Esophagus muscularis mucosa (tissue), 4 donors: ENCODE measurements around the gene AMDHD1. TPM values are rescaled to one million over a fixed set of nuclear protein-coding genes. Genes with fewer than 3 reads are reported as not detected.

ENCODE experiments used
- DNase-seq: peaks from one replicate; pipeline ENCODE4 v3.0.0-alpha.2; 2017; ENCODE audit errors: extremely low spot score
- H3K27ac ChIP-seq, 4 donors: fragments of 200-600 bp; sonication (generic); replicated peaks in 1 of 4; 1 replicate in 3 of 4; 2 replicates in 1 of 4; pipeline ENCODE4 v1.5.1; 2016 to 2019; ENCODE audit warnings: mild to moderate bottlenecking in 1 of 4
- H3K27me3 ChIP-seq, 4 donors: fragments of 200-600 bp; sonication (generic); one replicate each; pipeline versions ENCODE4 v1.5.1 to v1.6.0; 2016 to 2019
- H3K36me3 ChIP-seq, 4 donors: fragments of 200-600 bp; sonication (generic); one replicate each; pipeline ENCODE4 v1.5.1; 2016 to 2019
- H3K4me1 ChIP-seq, 4 donors: fragments of 200-600 bp; sonication (generic); one replicate each; pipeline ENCODE4 v1.5.1; 2016 to 2019
- H3K4me3 ChIP-seq, 4 donors: fragments of 200-600 bp; sonication (generic); 1 replicate in 2 of 4; 2 replicates in 2 of 4; pipeline ENCODE4 v1.5.1; 2016 to 2019; ENCODE audit warnings: mild to moderate bottlenecking in 4 of 4, moderate library complexity in 1 of 4
- H3K9me3 ChIP-seq, 4 donors: fragments of 200-600 bp; sonication (generic); 1 replicate in 3 of 4; 2 replicates in 1 of 4; pipeline ENCODE4 v1.5.1; 2016 to 2019
- CTCF ChIP-seq, 3 experiments: fragments of 200-600 bp in 2 of 3; fragments of 450-650 bp in 1 of 3; sonication (generic) in 2 of 3; IDR thresholded peaks; one replicate each; pipeline ENCODE4 v1.5.1; 2017 to 2019; ENCODE audit warnings: antibody characterized with exemption in 3 of 3, mild to moderate bottlenecking in 2 of 3, moderate library complexity in 1 of 3
- EP300 ChIP-seq: sonication (generic); formaldehyde crosslinking; IDR thresholded peaks from one replicate; pipeline ENCODE4 v1.6.1; 2017; ENCODE audit warnings: antibody characterized with exemption
- POLR2A ChIP-seq: fragments of 450-650 bp; IDR thresholded peaks from one replicate; pipeline ENCODE4 v1.6.1; 2017; ENCODE audit warnings: antibody characterized with exemption, moderate library complexity, mild to moderate bottlenecking, low read depth
- POLR2AphosphoS5 ChIP-seq, 2 donors: sonication (generic); formaldehyde crosslinking; IDR thresholded peaks; one replicate each; pipeline ENCODE4 v1.6.1; 2017; ENCODE audit warnings: antibody characterized with exemption in 2 of 2
- WGBS: methylation state at CpG from one replicate; pipeline ENCODE4 v1.1.5; 2018; 5-methylcytosine and 5-hydroxymethylcytosine counted together
- intact Hi-C: fragments of 100-400 bp; cut with DNase I; formaldehyde crosslinking; loops from one replicate; pipeline ENCODE4 v1.15.1; 2023
- total RNA-seq, 4 donors: library from RNA; depleted of rRNA; stranded (reverse); fragments of >200 nt; gene quantifications; one replicate each; pipeline versions ENCODE4 v1.1.0 to v1.2.1, GENCODE V29; 2016

AMDHD1 gene
- total RNA-seq, 4 donors from 2014 or later = 0.17 to 0.66 (median 0.52) TPM; not detected in 1

GRCh38 chr12:95940514-95940913, 2.6 kb upstream of the AMDHD1 start:
- 85% methylated on average over 6 of the region's 6 CpGs for WGBS
- H3K4me1 ChIP-seq = peaks cover 7 to 19% (median 14%) of the 10 kb centered on the region in 4 donors

GRCh38 chr12:95942101-95942523, 1.0 kb upstream of the AMDHD1 start:
- no peak for DNase-seq
- Histone ChIP-seq H3K27ac (peak overlapping the region; percentile 80 to 91 (median 90)), H3K4me1 (peaks cover 7 to 19% (median 14%) of the 10 kb centered on the region in 4 donors), H3K27me3 (no peaks in the 10 kb centered on the region), H3K4me3 (peak overlapping the region; percentile 85 to 92 (median 90)), H3K36me3 (no peaks in the 10 kb centered on the region), H3K9me3 (no peaks in the 10 kb centered on the region)
- TF ChIP-seq CTCF (IDR thresholded peaks at IDR 0.05) (no peak), POLR2A (no peak), POLR2AphosphoS5 (IDR thresholded peaks at IDR 0.05) (no peak), EP300 (no peak)
- intact Hi-C loops = no loop called here
- 15% methylated on average over 13 of the region's 13 CpGs for WGBS

More at GRCh38 chr12:95940514-95940913, 2.6 kb upstream of the AMDHD1 start:
- intact Hi-C loops = no loop called here
- H3K4me3 ChIP-seq = no peak overlapping the region
- no peaks in the 10 kb centered on the region for H3K27me3 ChIP-seq
- H3K27ac ChIP-seq = no peak overlapping the region
- no peak for DNase-seq
- TF ChIP-seq CTCF (IDR thresholded peaks at IDR 0.05) (no peak), EP300 (no peak), POLR2A (no peak), POLR2AphosphoS5 (IDR thresholded peaks at IDR 0.05) (no peak)
- no peaks in the 10 kb centered on the region for H3K9me3 ChIP-seq
- no peaks in the 10 kb centered on the region for H3K36me3 ChIP-seq

- peaks cover 7 to 19% (median 14%) of the 10 kb centered on the region in 4 donors for H3K4me1 ChIP-seq
- intact Hi-C loops = no loop called here
- TF ChIP-seq POLR2AphosphoS5 (IDR thresholded peaks at IDR 0.05) (peak in 1 of 2 donors; percentile 50), POLR2A (no peak), CTCF (IDR thresholded peaks at IDR 0.05) (no peak), EP300 (no peak)
Measured at GRCh38 chr12:95942524-95943329, 404 bp upstream of the AMDHD1 start, which contains the start of gene CCDC38. Gene CCDC38, minus strand, starts transcription at chr12:95942614. Its CDS starts 6,105 bp downstream, at chr12:95936509.

GRCh38 chr12:95944108-95944704, 1.1 kb downstream of the AMDHD1 start:
- H3K4me3 ChIP-seq = peak overlapping the region in 1 of 4 donors; percentile 92
- no peaks in the 10 kb centered on the region for H3K27me3 ChIP-seq
- H3K9me3 ChIP-seq = no peaks in the 10 kb centered on the region
- intact Hi-C loops = no loop called here
- TF ChIP-seq POLR2AphosphoS5 (IDR thresholded peaks at IDR 0.05) = no peak
- TF ChIP-seq POLR2A = no peak
- TF ChIP-seq CTCF (IDR thresholded peaks at IDR 0.05) = no peak
- WGBS = 80% methylated on average over 10 of the region's 10 CpGs
- DNase-seq = no peak
- no peaks in the 10 kb centered on the region for H3K36me3 ChIP-seq
- H3K4me1 ChIP-seq = peaks cover 7 to 19% (median 14%) of the 10 kb centered on the region in 4 donors
- H3K27ac ChIP-seq = no peak overlapping the region

More at GRCh38 chr12:95942524-95943329, 404 bp upstream of the AMDHD1 start, which contains the start of gene CCDC38:
- Histone ChIP-seq H3K4me3 (peak within 1 kb of the TSS; percentile 85 to 92 (median 90)), H3K27me3 (no peaks in the 10 kb centered on the region), H3K27ac (peak within 1 kb of the TSS; percentile 80 to 91 (median 90)), H3K36me3 (no peaks in the 10 kb centered on the region), H3K9me3 (no peaks in the 10 kb centered on the region)
- peak; percentile 96 for DNase-seq
- under 1% methylated on average over 45 of the region's 51 CpGs for whole genome bisulfite sequencing
